Endothelial cell of umbilical vein (primary cell): ENCODE results near the gene NKX1-1. TPM values are rescaled to one million over a fixed set of nuclear protein-coding genes. Genes with fewer than 3 reads are reported as not detected.

ENCODE experiments used
- BruUV-seq: library from RNA; stranded (reverse); fragments of 400-500 nt; replicated peaks from 2 replicates; lab custom pipeline; 2021; lab: Mats Ljungman, UMichigan
- CTCF ChIA-PET: fragments of 300-600, 350-600 bp; sonication (Branson Sonifier 250); formaldehyde crosslinking; loops from one replicate; lab custom pipeline; 2021; ENCODE audit warnings: antibody characterized with exemption, inconsistent platforms; lab: Charles Lee
- POLR2A ChIA-PET: fragments of 300-600, 350-600 bp; sonication (Branson Sonifier 250); formaldehyde crosslinking; loops from one replicate; lab custom pipeline; 2021; ENCODE audit warnings: antibody characterized with exemption, inconsistent platforms; lab: Charles Lee
- DNase-seq: peaks from one replicate; pipeline ENCODE4 v3.0.0-alpha.2; 2011; ENCODE audit warnings: low read depth, low spot score
- FAIRE-seq: peaks from 2 replicates; lab custom pipeline; 2011; peaks lifted over from hg19 to GRCh38; lab: Jason Lieb, UNC
- H2AFZ ChIP-seq: 2 replicates; pipeline ENCODE4 v1.6.0; 2012; ENCODE audit warnings: low read depth, low read length, control low read depth, inconsistent platforms
- H3K27ac ChIP-seq: 2 replicates; pipeline ENCODE4 v1.5.1; 2011; ENCODE audit warnings: low read depth, mild to moderate bottlenecking, control low read depth, low read length, moderate library complexity; ENCODE audit not compliant: insufficient read depth
- H3K27me3 ChIP-seq, 2 experiments: 2 replicates each; pipeline versions ENCODE4 v1.6.0 to v1.6.1; 2011; ENCODE audit warnings: low read length in 2 of 2, mixed read lengths in 1 of 2; ENCODE audit not compliant: control insufficient read depth in 2 of 2, insufficient read depth in 2 of 2
- H3K36me3 ChIP-seq, 2 experiments: 2 replicates in 1 of 2; 3 replicates in 1 of 2; pipeline ENCODE4 v1.5.1; 2011; ENCODE audit warnings: low read length in 2 of 2, mild to moderate bottlenecking in 1 of 2, moderate library complexity in 1 of 2; ENCODE audit not compliant: control insufficient read depth in 2 of 2, insufficient read depth in 2 of 2; ENCODE audit errors: extremely low read depth in 1 of 2
- H3K4me1 ChIP-seq: 3 replicates; pipeline ENCODE4 v1.5.1; 2011; ENCODE audit warnings: mild to moderate bottlenecking, low read length; ENCODE audit not compliant: control insufficient read depth, insufficient read depth; ENCODE audit errors: extremely low read depth
- H3K4me2 ChIP-seq: 2 replicates; pipeline ENCODE4 v1.6.1; 2011; ENCODE audit warnings: low read length, control low read depth, mixed read lengths; ENCODE audit not compliant: insufficient read depth
- H3K4me3 ChIP-seq, 3 experiments: fragments of 200-600 bp in 1 of 3; sonication (generic), shearing (Covaris generic) in 1 of 3; replicated peaks in 1 of 3; 2 replicates each; pipeline ENCODE4 v1.5.1; 2011 to 2016; ENCODE audit warnings: control low read depth in 3 of 3, low read length in 3 of 3, mild to moderate bottlenecking in 2 of 3, inconsistent platforms in 1 of 3, low read depth in 1 of 3, moderate library complexity in 1 of 3; ENCODE audit not compliant: insufficient read depth in 1 of 3
- H3K79me2 ChIP-seq: 2 replicates; pipeline ENCODE4 v1.6.0; 2012; ENCODE audit warnings: low read length, inconsistent platforms; ENCODE audit not compliant: control insufficient read depth, insufficient read depth
- H3K9ac ChIP-seq: replicated peaks from 2 replicates; pipeline ENCODE3; 2011; ENCODE audit warnings: low read length, control low read depth; ENCODE audit not compliant: insufficient read depth; ENCODE audit errors: extremely low read depth
- H3K9me1 ChIP-seq: replicated peaks from 3 replicates; pipeline ENCODE4 v1.6.0; 2011; ENCODE audit warnings: mild to moderate bottlenecking, low read length; ENCODE audit not compliant: control insufficient read depth, insufficient read depth; ENCODE audit errors: extremely low read depth
- H3K9me3 ChIP-seq: replicated peaks from 2 replicates; pipeline ENCODE4 v1.5.1; 2012; ENCODE audit warnings: low read length, inconsistent platforms; ENCODE audit not compliant: control insufficient read depth, insufficient read depth
- H4K20me1 ChIP-seq: replicated peaks from 2 replicates; pipeline ENCODE3; 2011; ENCODE audit warnings: mild to moderate bottlenecking, low read length; ENCODE audit not compliant: control insufficient read depth, insufficient read depth; ENCODE audit errors: extremely low read depth
- CTCF ChIP-seq, 2 donors: IDR thresholded peaks; 1 replicate in 1 of 2; 2 replicates in 1 of 2; pipeline ENCODE4 v1.5.1; 2011; ENCODE audit warnings: low read length in 2 of 2, mild to moderate bottlenecking in 2 of 2, moderate library complexity in 2 of 2, control low read depth in 1 of 2, inconsistent platforms in 1 of 2, low read depth in 1 of 2; ENCODE audit not compliant: insufficient read depth in 1 of 2; ENCODE audit errors: extremely low read depth in 1 of 2
- EZH2 ChIP-seq: IDR thresholded peaks from 2 replicates; pipeline ENCODE4 v1.6.1; 2012; ENCODE audit warnings: borderline replicate concordance, low read depth, mild to moderate bottlenecking, moderate library complexity, low read length, inconsistent platforms; ENCODE audit not compliant: severe bottlenecking
- FOS ChIP-seq: IDR thresholded peaks from 2 replicates; pipeline ENCODE4 v1.6.1; 2011; ENCODE audit warnings: mild to moderate bottlenecking, low read length, moderate library complexity, borderline replicate concordance; ENCODE audit not compliant: insufficient read depth
- GATA2 ChIP-seq: IDR thresholded peaks from 2 replicates; pipeline ENCODE4 v1.7.0; 2011; ENCODE audit warnings: low read depth, mild to moderate bottlenecking, moderate library complexity, mixed read lengths, low read length; ENCODE audit not compliant: insufficient read length, insufficient read depth
- JUN ChIP-seq: IDR thresholded peaks from 2 replicates; pipeline ENCODE4 v1.6.1; 2011; ENCODE audit warnings: borderline replicate concordance, low read depth; ENCODE audit not compliant: insufficient read length, insufficient read depth
- MYC ChIP-seq: IDR thresholded peaks from one replicate; pipeline ENCODE4 v1.6.1; 2011; ENCODE audit warnings: mild to moderate bottlenecking, low read depth, low read length
- POLR2A ChIP-seq: IDR thresholded peaks from 2 replicates; pipeline ENCODE4 v1.6.1; 2012; ENCODE audit warnings: low read depth, mild to moderate bottlenecking, control low read depth, low read length
- POLR2AphosphoS5 ChIP-seq: IDR thresholded peaks from 2 replicates; pipeline ENCODE4 v1.6.1; 2012; ENCODE audit warnings: low read depth, mild to moderate bottlenecking, control low read depth, low read length, moderate library complexity; ENCODE audit not compliant: insufficient read depth
- dilution Hi-C: fragments of 300-500 bp; cut with MboI; formaldehyde crosslinking; loops from one replicate; pipeline ENCODE4 v1.15.0; 2019; ENCODE audit warnings: low sequenced_read_pairs; ENCODE audit not compliant: extremely low pct_ligation_motif_present
- intact Hi-C: fragments of 100-400 bp; cut with micrococcal nuclease; formaldehyde crosslinking; loops from one replicate; pipeline ENCODE4 v1.10.0; 2022
- polyA plus RNA-seq, 4 experiments: library from polyadenylated mRNA; depleted of rRNA in 3 of 4; stranded (reverse) in 3 of 4; unstranded in 1 of 4; fragments of >200 nt; gene quantifications; 2 replicates each; pipeline versions ENCODE4 v1.2.1 to v1.2.3, GENCODE V29; 2011 to 2012; ENCODE audit warnings: missing spikeins in 1 of 4
- total RNA-seq: library from RNA; stranded (reverse); gene quantifications from 2 replicates; pipeline ENCODE4 v1.2.3, GENCODE V29; 2021
- TF ChIP-seq, protein P1 (sequence below): IDR thresholded peaks from 2 replicates; pipeline ENCODE4 v1.6.1; 2011; ENCODE audit not compliant: insufficient read depth, insufficient read length

The NKX1-1 gene
- total and polyA plus RNA-seq, 2 donors (not counting 3 experiments of a cell fraction or from before 2014, with no cell fraction given): not detected

DNA sequence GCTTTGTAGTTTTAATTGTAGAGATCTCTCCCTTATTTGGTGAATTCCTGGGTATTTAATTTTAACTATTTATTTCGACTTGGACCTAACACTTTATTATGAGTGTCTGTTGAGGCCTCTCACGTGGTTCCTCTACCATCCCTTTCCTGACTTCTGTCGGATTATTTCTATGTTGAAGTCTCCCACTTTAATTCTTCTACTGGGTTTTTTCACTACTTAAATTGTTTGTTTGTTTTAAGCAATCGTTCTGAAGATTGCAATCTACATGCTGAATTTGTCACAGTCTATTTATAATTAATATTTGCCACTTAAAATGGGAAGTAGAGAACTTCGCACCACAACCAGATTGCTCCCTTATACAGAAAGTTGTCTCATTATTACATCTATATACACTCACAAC is 20.8 kb upstream of the NKX1-1 start:
- Histone ChIP-seq H3K79me2 (no peaks in the 10 kb centered on the region), H3K4me2 (no peak overlapping the region), H3K9ac (no peak overlapping the region), H3K36me3 (no peaks in the 10 kb centered on the region), H3K27me3 (no peaks in the 10 kb centered on the region), H3K9me3 (no peaks in the 10 kb centered on the region), H3K4me3 (no peak overlapping the region), H3K27ac (no peak overlapping the region), H4K20me1 (no peaks in the 10 kb centered on the region), H3K9me1 (no peaks in the 10 kb centered on the region), H3K4me1 (no peaks in the 10 kb centered on the region), H2AFZ (no peak overlapping the region)
- no peak for TF ChIP-seq POLR2AphosphoS5
- TF ChIP-seq POLR2A: no peak
- no peak for TF ChIP-seq JUN
- no peak for TF ChIP-seq GATA2
- TF ChIP-seq MYC: no peak
- TF ChIP-seq EZH2: no peak
- TF ChIP-seq FOS: no peak
- no peak for TF ChIP-seq CTCF (IDR thresholded peaks at IDR 0.05; ENCODE audit: extremely low read depth in 1 of 2, insufficient read depth in 1 of 2, low read depth in 1 of 2, low read length in 2 of 2)
- TF ChIP-seq, protein P1, sequence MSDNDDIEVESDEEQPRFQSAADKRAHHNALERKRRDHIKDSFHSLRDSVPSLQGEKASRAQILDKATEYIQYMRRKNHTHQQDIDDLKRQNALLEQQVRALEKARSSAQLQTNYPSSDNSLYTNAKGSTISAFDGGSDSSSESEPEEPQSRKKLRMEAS: no peak
- ChIA-PET POLR2A (no interaction called here), CTCF (no interaction called here)
- no TSS peak for BruUV-seq
- no peak for FAIRE-seq
- dilution Hi-C loops (no loop called here), intact Hi-C loops (no loop called here)
- no peak for DNase-seq
